ENCODE measurements around the gene PCCA.
"Not testable (repeated sequence)": the region's sequence is repeated elsewhere in the genome, so short reads cannot be mapped to it uniquely, and the experiment has no call there.

Gene PCCA

DNA sequence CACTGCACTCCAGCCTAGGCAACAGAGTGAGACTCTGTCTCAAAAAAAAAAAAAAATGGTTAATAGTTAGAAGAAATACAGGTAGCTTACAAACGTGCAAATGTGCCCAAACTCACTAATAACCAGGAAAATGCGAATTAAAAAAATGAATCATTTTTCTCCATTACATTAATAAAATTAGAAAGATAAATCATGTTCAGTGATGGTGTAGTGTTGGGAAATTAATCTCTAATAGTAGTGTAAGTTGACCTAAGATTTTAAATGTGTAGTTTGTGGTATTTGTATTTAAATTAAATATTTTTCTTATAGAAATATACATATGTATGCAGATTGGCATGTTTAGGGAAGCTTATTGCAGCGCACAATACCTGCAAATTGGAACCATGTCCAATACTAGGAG is 57.6 kb downstream of the PCCA start:
- no peak for DNase-seq

GRCh38 chr13:100147825-100148224 is 58.9 kb downstream of the PCCA start:
- no peak for DNase-seq

- DNase-seq: no peak
These were observed 59.5 kb downstream of the PCCA start for GRCh38 chr13:100148422-100148821.

DNA sequence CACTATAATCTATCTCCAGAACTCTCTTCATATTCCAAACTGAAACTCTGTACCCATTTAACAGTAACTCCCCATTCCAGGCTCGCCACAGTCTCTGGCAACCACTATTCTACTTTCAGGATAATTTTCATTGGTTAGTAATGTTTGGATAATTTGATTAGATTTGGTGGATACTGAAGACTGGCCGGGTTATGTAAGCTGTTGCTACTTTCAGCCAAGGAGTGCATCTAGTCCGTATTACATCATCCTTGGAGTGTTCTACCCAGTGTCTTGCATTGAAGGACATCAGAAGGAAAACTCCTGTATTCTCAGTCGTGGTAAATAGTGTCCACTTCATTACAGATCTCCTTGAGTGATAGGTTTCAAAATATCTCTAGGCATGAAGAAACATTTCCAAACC is 60.5 kb downstream of the PCCA start:
- no peak for DNase-seq

DNA sequence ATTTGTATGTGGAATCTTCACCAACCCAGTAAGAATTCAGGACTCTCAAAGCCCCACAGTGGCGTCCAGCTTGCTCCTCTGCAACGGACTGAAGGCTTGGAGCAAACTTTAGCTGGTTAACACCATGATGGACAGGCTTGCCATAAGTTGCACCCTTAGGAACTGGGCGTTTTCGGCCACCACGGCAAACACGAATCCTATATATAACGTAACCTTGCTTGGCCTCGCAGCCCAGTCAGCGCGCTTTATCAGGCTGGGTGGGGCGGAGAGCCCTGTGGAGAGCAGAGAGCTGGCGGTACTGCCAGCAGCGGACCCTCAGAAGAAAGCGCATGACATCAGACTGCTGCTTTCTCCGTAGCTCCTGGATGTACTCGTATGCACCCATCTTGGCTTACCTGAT is 61.8 kb downstream of the PCCA start:
- DNase-seq: not testable (repeated sequence)

- peak; percentile 49 for DNase-seq
These were observed 66.0 kb downstream of the PCCA start for GRCh38 chr13:100154842-100155416.

DNA sequence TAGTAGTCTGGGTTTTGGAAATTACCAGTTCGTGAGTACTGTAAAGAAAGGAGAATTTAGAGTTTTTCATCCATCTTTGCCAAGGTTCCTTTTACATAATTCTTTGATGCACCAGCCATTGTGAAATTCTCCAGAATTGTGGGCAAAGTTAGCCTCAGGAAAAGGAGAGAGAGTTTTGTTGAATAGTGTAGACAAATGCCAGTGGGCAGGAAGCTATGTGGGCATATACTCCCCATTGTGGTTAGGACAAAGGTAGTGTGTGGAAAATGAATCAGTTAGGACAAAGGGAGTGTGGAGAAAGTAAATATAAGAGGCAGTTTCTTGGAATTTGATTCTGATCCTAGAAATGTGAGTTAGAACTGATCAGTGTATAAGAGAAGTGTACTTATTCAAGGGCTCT is 67.9 kb downstream of the PCCA start:
- DNase-seq: no peak

DNA sequence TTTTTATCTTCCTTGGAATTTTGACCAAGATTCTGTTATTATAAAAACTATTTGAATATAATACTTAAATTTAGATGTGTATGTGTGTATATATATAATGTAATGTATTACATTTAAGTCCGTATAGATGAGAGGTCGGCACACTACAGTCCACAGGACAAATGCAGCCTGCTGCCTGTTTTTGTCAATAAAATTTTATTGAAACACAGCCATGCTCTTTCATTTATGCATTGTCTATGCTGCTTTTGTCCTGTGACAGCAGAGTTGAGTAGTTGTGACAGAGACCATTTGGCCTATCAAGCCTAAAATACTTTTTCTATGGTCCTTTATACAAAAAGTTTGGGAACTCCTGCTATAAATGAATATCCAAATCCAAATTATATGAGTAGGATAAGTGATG is 69.7 kb downstream of the PCCA start:
- DNase-seq: no peak

GRCh38 chr13:100159584-100159983 is 70.7 kb downstream of the PCCA start:
- DNase-seq: no peak

DNA sequence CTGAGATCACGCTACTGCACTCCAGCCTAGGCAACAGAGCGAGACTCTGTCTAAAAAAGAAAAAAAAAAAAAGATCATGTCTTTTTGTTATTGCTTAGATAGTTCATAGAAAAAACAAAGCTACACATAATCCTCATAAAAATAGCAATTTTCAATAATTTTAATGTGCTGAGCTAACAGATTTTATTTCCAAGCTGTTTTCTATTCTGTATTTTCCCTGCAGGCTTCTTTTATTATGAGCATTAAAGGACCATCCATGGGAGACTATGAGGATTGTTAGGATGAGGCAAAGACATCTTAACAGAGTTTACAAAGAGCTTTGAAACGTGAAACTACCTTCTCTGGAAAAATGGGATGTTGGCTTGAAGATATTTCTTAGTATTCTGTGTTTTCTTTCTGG is 71.6 kb downstream of the PCCA start:
- no peak for DNase-seq

DNA sequence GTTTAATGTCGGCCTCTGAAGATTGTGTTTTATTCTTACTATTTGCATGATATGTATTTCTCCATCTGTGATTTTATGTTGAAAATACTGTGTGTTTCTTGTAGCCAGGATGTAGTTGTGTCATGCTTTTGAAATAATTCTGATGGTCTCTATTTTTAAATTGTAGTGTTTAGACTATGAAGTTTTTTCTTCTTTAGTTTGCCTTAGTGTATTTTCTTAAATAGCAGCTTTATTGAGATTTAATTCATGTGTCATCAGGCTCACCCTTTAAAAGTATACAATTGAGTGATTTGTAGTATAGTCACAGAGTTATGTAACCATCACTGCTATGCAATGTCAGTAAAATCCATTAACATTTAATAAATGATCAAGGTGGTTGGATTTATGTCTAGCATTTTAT is 74.5 kb downstream of the PCCA start:
- DNase-seq: no peak

GRCh38 chr13:100173203-100173602 is 84.3 kb downstream of the PCCA start:
- no peak for DNase-seq

GRCh38 chr13:100174455-100174854 is 85.6 kb downstream of the PCCA start:
- DNase-seq: not testable (repeated sequence)

DNA sequence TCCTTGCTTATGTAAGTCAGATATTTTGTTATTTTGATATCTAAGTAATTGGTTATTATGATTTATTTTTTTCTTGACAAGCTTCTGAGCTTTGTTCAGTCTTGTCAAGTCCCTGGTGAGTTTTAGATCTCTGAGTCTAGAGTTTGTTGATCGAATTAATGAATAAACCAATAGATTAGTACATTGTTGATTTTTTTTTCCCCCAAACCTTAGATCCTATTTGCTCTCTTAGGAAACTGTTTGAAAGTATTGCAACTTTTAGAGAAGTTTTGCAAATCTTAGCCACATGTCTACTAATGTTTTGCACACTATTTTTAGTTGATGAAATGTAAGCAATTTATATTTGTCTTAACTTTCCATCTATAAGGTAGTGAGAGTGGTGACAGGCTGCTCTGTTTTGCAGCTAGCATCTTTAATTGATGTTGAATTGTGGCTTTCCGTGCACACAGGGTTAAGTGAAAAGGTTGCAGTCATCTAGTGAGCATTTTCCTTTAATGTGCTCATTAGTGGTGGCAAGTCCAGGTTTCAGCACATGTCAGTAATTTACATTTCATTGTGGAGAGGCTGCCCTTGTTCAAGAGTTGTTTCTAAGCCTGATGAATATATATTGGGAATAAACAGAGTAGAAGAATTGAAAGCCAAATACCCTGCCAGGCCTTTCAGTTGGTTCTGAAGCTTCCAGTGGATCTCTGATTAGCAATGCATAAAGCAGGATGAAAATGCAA is 86.3 kb downstream of the PCCA start:
- DNase-seq: peak; percentile 44

DNA sequence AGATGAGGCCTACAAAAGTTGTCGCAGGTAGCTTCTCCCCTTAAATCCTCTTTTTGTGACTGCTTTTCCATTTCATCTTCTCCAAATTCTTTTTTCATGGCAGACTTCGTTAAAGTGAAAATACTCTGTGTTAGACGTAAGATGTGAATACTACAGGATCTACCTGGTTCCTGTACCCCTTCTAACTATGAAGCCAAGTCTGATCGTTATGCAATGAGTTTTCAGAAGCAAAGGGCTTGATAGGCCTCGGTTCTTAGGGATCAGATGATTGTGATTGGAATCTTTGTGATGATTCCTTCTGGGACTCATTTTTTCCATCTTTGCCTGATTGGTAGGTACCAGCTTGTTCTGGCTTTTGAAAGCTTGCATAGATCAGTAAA is 86.9 kb downstream of the PCCA start:
- DNase-seq: no peak

DNA sequence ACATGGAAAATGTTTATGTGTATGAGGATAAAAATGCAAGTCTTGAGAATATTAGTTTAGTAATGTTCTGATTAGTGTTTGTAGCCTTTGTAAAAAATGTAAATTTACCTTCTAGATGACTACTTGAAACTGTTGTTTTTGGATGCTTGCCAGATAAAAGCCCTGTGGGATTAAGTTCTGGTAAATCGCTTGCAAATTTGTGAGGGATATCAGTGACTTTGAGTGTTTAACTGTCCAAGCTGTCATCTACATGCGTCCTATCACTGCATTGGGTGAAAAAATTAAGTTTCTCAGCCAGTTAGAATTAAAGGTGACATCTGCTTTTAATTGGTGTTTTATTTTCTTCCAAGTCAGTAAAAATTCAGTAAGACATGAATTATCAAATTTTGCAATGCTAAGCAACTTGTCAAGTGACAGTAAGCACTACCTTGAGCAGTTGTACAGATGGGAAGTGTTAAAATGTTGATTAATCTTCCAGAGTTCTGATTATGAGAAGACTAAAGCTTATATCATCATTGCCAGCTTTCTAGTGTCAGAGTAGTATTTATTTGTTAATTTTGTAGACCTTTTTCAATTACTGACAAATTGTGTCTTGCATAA is 88.0 kb downstream of the PCCA start:
- peak; percentile 34 for DNase-seq

DNA sequence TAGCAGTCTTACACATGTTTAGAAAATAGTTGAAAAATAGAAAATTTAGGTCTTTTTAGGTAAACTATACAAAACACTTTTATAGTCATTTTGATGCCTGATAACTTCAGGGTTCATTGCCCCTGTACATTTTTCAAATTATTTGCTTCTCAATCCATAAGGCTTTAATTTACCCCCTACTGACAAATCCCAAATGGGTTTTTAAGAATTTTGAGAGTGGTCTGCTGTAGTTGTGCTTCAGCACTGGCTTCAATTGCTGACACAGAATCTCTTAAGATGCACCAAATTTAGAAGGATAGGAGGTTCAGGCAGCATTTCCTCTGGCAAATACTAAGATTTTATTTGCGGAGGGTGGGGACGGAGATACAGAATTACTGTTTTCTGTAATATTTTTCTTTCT is 89.4 kb downstream of the PCCA start:
- DNase-seq: no peak

GRCh38 chr13:100179276-100179675 is 90.4 kb downstream of the PCCA start:
- no peak for DNase-seq

- DNase-seq: no peak
These were observed 94.1 kb downstream of the PCCA start for GRCh38 chr13:100182900-100183490.

DNA sequence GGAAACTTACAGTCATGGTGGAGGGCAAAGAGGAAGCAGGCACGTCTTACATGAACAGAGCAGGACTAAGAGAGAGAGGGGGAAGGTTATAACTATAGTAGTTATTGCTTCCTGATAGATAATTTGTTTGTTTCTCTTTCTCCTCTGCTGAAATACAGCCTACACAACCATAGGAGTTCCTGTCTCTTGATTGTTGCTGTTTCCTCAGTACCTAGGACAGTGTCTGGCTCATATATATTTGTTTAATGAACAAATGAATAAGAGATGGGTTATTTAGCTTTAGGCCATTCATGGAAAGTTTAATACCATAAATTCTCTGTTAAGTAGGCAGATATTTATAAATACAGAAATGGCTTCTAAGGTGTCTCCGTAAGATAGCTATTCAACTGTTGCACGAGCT is 95.2 kb downstream of the PCCA start:
- no peak for DNase-seq

DNA sequence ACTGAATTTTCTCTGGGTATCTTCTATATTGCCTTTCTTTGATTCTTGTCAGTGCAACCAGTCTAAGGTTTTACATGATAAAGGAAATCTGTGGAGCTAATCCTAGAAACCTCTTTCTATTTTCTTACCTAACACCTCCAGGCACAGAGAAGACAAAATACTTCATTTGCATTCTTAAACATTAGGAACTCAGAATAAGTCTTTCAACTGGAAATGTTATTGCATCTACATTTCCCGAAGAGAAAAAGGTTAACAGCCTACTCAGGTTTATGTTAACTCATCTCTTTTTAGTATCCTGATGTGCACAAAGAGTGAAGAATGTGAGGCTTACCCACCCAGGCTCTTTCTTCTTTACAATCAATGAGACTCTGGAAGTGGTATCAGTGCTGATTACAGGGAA is 106.7 kb downstream of the PCCA start:
- no peak for DNase-seq

GRCh38 chr13:100196375-100196774 is 107.5 kb downstream of the PCCA start:
- peak; percentile 25 for DNase-seq

GRCh38 chr13:100197116-100197515 is 108.2 kb downstream of the PCCA start:
- no peak for DNase-seq
